ENCODE results near the gene COL23A1.

DNA sequence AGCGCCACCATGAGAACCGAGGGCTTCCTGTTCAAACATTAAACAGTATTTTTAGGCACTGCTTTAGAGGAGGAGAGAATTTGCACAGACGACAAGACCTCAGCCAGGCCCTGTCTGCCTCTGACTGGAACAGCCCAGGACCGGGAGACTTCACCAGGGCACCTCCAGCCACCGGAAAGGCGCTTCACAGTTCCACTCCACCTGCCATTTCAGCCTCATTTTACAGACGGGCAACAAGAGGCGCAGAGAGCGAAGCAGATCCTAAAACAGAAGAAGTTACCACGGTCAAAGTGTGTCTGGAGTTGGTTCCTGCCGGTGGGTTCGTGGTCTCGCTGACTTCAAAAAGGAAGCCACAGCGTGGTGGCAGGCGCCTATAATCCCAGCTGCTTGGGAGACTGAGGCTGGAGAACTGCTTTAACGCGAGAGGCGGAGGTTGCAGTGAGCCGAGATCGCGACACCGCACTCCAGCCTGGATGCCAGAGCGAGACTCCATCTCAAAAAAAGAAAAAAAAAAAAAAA is 28.4 kb downstream of the COL23A1 start:
- no peak for TF ChIP-seq POLR2A (IDR thresholded peaks at IDR 0.05; ENCODE audit: low read depth, low read length)
- TF ChIP-seq POLR2AphosphoS5 (IDR thresholded peaks at IDR 0.05; ENCODE audit: low read depth, low read length), result no peak
- no peak for TF ChIP-seq TAF1 (IDR thresholded peaks at IDR 0.05; ENCODE audit: low read depth, low read length)
